ENCODE measurements around the gene CCDC188.

Gene CCDC188

DNA sequence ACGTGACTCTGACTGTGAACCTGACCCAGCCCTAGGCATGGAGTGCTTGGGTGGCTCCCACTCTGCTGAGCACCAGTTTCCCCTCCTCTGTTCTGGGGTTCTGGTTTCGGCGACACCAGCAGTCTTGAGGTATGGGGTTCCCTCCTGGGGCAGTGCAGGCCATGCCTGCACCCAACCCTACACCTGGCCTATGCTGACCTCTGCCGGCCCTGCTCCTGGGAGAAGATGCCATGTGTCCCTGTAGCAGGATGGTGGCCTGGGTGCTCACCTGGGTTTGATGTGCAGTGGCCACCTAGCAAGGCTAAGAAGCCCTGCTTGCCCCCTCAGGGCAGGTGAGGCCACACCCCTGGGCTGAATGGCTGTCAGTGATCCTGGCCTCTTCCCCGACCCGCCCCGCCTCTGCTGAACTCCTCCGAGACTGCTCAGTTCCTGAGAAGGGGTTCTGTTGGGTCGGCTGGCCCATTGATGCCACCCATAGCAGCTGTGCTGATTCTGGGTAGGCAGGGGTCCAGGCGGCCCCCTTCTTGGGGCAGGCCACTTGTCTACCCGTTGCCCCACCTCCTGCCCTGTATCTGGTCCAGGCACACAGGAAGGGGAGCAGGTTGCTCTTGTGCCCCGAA lies 16.8 kb downstream of the CCDC188 start:
- no peak overlapping the region for H3K4me3 ChIP-seq (ENCODE audit: low read length)
- no peak for DNase-seq (ENCODE audit: low read depth)
- TF ChIP-seq, protein P1, sequence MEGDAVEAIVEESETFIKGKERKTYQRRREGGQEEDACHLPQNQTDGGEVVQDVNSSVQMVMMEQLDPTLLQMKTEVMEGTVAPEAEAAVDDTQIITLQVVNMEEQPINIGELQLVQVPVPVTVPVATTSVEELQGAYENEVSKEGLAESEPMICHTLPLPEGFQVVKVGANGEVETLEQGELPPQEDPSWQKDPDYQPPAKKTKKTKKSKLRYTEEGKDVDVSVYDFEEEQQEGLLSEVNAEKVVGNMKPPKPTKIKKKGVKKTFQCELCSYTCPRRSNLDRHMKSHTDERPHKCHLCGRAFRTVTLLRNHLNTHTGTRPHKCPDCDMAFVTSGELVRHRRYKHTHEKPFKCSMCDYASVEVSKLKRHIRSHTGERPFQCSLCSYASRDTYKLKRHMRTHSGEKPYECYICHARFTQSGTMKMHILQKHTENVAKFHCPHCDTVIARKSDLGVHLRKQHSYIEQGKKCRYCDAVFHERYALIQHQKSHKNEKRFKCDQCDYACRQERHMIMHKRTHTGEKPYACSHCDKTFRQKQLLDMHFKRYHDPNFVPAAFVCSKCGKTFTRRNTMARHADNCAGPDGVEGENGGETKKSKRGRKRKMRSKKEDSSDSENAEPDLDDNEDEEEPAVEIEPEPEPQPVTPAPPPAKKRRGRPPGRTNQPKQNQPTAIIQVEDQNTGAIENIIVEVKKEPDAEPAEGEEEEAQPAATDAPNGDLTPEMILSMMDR (conservative IDR thresholded peaks at IDR 0.05; ENCODE audit: low read depth, low read length), result no peak

DNA sequence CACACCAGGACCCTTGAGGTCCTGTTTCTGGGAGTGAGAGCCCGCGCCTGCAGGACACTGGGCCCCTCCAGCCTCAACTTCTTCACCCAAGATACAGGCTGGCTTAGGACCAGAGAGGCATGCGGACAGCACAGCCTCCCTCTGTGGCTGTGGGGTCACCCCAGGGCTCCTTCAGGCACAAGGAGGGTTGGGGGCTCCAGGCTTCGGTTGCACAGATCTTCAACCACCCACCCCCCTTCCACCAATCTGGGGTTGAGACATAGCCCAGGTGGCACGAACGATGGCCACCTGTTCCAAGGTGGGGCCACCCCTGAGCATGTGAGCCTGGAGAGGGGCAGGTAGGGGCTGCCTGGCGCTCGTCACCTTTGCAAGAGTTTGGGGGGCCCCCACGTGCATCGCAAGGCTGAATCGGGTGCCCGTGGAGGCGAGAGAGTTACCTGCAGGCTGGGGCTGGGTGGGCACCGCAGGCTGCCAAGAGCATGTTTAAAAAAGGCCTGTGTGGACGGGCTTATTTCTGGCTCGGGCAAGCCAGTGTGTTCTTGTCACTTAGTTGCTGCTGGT lies 18.1 kb downstream of the CCDC188 start:
- TF ChIP-seq, protein P1 (conservative IDR thresholded peaks at IDR 0.05; ENCODE audit: low read depth, low read length), result no peak
- no peak for DNase-seq (ENCODE audit: low read depth)
- H3K4me3 ChIP-seq (ENCODE audit: low read length), result peak overlapping the region; percentile 69

DNA sequence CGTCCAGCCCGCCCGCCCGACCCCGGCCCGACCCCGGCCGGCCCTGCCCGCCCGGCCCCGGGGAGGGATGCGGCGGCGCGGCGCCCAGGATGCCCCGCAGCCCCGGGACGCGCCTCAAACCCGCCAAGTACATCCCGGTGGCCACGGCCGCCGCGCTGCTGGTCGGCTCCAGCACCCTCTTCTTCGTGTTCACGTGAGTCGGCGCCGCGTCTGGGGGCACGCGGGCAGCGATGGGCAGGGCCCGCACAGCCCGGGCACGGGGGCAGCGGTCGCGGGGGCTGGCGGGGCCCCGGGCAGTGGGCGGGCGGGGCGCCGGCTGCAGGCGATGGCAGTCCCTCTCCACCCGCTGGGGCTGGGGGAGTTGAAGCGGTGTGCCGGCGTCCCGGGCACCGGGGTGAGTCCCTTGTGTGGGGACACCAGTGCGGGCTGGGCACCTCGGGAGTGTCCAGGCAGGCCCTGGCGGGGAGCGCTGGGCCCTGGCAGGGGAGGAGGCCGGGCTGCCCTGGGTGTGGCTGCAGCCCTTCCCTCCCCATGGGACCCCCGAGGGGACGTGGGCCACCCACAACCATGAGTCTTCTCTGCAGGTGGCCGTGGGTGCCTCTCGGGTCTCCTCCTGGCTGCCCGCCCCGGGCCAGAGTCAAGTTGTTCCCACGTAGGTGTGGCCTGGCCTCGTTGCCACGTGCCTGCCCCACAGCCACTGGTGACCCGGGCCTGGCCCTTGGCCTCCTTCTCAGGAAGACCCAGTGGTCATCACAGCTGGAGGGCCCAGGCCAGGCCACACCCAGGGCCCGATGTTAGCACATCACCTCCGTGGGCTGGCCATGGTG lies 18.8 kb downstream of the CCDC188 start:
- no peak for DNase-seq (ENCODE audit: low read depth)
- H3K4me3 ChIP-seq (ENCODE audit: low read length), result peak overlapping the region; percentile 69
- TF ChIP-seq, protein P1 (conservative IDR thresholded peaks at IDR 0.05; ENCODE audit: low read depth, low read length), result no peak

DNA sequence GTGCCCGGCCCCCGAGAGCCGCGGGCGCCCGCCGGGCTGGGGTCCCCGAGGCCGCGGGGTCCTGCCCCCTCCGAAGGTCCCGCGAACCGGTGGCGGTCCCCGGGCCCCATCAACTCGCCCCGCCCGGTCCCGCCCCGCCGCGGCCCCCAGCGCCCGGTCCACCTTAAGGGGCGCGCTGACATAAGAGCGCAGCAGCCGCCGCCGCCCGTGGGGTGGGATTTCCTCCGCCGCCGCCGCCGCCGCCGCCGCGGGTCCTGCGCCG lies 19.3 kb downstream of the CCDC188 start, which contains the start of gene ZDHHC8:
TSS of gene ZDHHC8 (plus strand) at position 208 of the 262 bp plus-strand sequence. CDS start 144 bp downstream, outside the sequence.
- DNase-seq (ENCODE audit: low read depth), result no peak
- TF ChIP-seq, protein P1 (conservative IDR thresholded peaks at IDR 0.05; ENCODE audit: low read depth, low read length), result no peak
- H3K4me3 ChIP-seq (ENCODE audit: low read length), result peak within 1 kb of the TSS; percentile 69

DNA sequence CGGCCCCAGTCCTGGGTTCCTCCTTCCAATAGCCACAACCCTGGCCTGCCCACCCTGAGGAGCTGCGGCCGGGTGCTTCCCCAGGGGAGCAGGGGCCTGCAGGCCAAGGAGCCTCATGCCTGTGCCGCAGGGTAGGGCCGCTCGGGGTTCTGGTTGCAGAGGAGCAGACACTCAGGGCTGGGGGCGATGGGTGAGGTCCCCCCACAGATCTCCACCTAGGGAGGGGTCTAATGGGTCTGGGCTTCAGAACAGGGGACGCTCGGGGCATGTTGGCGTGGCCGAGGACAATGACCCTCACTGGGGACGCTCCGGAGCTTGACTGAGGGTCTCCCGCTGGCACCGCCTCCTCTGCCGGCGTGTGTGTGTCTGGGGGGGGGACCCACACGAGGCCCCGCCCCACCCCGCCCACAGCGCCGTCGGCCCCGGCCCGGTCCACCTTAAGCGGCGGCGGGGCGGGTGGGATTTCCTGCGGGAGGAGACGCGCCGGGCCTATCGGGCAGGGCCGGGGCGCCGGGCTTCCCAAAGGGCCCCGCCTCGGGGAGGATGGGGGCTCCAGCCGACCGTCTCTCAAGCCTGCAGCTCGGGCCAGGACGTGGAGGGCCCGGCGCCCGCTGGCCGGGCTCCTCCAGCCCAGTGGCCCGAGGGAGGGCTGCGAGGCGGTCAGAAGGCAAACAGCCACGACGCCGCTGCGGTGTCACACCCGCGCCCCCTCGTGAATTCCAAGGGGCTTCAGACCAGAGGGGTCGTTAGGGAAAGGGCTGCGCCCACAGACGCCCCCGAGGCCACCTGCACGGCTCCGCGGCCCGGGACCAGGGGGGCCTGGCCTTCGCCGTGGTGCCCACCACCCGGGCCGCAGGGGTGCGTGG lies 19.9 kb downstream of the CCDC188 start:
- TF ChIP-seq, protein P1 (conservative IDR thresholded peaks at IDR 0.05; ENCODE audit: low read depth, low read length), result no peak
- H3K4me3 ChIP-seq (ENCODE audit: low read length), result peak overlapping the region; percentile 69
- DNase-seq (ENCODE audit: low read depth), result no peak

DNA sequence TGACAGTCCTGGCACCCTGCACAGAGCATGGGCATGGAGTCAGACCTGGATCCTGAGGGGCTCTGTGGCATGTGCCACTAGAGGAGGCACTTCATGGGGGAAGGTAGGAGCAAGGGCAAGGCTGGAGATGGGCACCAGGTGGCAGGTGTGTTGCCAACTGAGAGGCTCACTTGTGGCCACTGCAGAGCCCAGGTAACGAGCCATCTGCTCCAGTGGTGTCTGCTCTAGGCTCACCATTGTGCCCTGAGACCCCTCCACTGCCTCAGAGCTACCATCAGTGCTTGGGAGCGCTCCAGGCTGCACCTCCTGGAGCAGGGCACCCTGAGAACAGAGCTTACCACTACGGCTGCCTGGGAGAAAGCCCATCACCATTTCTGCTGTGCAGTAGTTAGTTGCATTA lies 20.5 kb downstream of the CCDC188 start:
- DNase-seq (ENCODE audit: low read depth), result no peak
- H3K4me3 ChIP-seq (ENCODE audit: low read length), result no peak overlapping the region
- TF ChIP-seq, protein P1 (conservative IDR thresholded peaks at IDR 0.05; ENCODE audit: low read depth, low read length), result no peak
